NCI-H2171 (cell line): ENCODE results near the gene SLC25A26.
"Not testable (repeated sequence)": the region's sequence is repeated elsewhere in the genome, so short reads cannot be mapped to it uniquely, and the experiment has no call there.

Experiments used
- DNase-seq: peaks from one replicate; lab custom pipeline; 2025; lab: John Stamatoyannopoulos, UW

The SLC25A26 gene

GRCh38 chr3:66269411-66269810, 48.6 kb downstream of the SLC25A26 start:
- DNase-seq, result no peak

DNA sequence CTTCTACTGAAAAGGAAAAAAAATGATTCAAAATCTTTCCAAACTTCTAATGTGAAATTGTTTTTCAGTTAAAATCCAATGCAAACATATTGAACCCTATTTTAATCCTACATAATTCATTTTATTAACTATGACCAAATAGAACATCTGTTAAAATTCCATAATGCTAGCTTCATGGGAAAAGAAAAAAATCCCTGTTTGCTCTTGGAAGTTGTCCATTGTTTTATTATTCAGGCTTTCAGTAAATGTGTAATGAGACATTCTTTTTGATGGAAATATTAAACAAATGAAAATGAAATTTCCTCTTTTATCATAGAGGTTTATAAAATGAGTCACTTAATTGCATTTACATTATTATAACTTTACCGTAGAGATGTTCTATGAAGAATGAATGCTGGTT, 49.5 kb downstream of the SLC25A26 start:
- no peak for DNase-seq

- no peak for DNase-seq
Observed at GRCh38 chr3:66270701-66271100, 49.9 kb downstream of the SLC25A26 start.

DNA sequence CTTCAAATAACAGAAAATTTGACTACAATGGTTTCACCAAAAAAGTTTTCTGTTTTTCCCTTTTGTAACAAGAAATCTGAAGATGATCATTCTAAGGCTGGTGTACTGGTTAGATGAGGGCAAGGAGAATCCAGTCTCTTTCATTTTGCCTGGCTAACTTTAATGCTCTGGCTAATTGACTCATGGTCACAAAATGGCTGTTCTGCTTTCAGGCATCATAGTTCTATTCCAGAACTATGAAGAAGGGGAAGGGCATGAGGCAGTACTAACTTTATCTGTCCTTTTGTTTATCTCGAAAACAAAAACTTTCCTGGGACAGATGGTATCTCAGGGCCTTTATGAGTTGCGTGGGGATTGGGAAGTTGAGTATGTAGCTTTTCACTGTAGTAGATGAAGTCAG, 50.4 kb downstream of the SLC25A26 start:
- DNase-seq, result no peak

- no peak for DNase-seq
Observed at GRCh38 chr3:66272016-66272415, 51.2 kb downstream of the SLC25A26 start.

- not testable (repeated sequence) for DNase-seq
Observed at GRCh38 chr3:66274837-66275236, 54.0 kb downstream of the SLC25A26 start.

DNA sequence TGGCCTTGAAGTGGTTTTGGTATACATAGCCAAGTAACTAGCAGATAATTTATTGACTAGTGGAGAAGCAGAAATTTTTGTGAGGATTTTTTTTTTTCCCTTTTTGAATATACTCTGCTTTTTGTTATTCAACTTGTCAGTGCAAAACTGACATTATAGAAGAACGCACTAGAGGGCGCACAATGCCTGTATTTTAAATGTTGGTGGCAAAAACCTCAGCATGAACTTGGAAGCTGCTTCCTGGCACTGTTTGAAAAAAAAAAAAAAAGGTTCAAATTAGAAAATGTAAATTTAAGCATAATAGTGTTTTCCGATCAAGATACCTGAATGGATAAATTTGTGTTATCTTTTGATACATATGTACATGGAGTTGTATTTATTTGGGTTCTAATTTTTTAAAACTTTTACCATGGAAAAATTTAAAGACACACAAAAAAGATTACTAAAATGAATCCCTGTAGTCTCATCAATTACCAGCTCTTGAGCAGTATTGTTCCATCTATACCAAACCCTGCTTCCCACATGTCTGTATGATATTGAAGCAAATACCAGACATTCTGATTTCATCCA, 56.0 kb downstream of the SLC25A26 start:
- peak; percentile 41 for DNase-seq

GRCh38 chr3:66279168-66279567, 58.4 kb downstream of the SLC25A26 start:
- no peak for DNase-seq

- no peak for DNase-seq
Observed at GRCh38 chr3:66280304-66280703, 59.5 kb downstream of the SLC25A26 start.

- DNase-seq, result not testable (repeated sequence)
Observed at GRCh38 chr3:66291922-66292321, 71.1 kb downstream of the SLC25A26 start.

GRCh38 chr3:66297260-66297873, 76.6 kb downstream of the SLC25A26 start:
- DNase-seq, result no peak

- DNase-seq, result no peak
Observed at GRCh38 chr3:66297900-66298299, 77.1 kb downstream of the SLC25A26 start.

- no peak for DNase-seq
Observed at GRCh38 chr3:66298591-66298990, 77.8 kb downstream of the SLC25A26 start.

- not testable (repeated sequence) for DNase-seq
Observed at GRCh38 chr3:66299085-66299484, 78.3 kb downstream of the SLC25A26 start.

DNA sequence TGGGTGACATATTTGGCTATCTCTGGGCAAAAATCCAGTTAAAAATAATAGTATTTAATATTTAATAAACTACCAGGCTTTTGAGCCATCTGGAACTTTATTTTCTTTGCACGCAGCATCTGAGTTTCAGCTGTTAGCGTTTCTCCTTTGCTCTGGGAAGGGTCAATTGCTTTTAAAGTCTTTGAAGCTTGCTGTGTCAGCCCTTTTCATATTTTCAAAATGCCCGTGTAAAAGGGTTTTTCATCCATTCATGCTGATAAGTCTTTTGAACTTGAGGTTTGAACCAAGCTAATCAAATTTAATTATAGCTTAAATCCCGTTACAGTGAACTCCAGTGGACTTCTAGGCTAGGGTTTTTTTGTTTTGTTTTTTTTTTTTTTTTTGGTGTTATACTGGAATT, 79.1 kb downstream of the SLC25A26 start:
- DNase-seq, result no peak

DNA sequence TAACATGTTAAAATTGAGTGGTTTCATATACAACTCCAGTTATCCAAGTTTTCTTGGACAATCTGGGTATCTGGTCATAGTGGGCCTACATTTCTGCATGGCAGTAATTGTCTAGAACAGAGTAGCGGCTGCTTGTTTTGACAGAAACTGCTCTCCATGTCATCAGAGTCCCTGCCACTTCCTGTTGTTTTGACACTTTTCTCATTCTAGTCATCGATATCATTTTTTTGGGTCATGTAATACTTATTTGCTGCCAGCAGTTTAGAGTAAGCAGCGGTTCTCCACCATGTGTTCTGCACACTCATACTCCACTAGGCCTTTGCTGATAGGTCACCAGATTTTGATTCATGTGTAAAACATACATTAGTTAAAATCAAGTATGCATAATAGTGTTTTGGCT, 81.5 kb downstream of the SLC25A26 start:
- no peak for DNase-seq

GRCh38 chr3:66303491-66303901, 82.7 kb downstream of the SLC25A26 start:
- no peak for DNase-seq

DNA sequence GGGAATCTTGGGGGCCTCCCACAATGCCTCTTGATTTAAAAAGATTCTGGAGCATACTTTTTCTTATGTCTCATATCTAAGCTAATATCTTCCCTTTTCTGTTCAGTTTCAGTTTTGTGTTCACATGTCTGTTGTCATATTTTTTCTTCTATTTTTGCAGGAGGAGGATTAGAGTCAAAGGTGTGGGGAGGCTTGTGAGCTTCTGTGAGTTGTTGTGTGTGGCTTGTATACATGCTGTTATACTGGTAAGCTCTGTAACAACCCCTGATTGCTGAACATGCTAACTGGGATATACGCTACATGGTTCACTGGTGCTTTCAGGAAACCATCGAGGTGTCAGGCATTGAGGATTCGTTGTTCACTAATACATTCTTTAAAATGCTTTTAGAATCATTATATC, 83.5 kb downstream of the SLC25A26 start:
- DNase-seq, result no peak

DNA sequence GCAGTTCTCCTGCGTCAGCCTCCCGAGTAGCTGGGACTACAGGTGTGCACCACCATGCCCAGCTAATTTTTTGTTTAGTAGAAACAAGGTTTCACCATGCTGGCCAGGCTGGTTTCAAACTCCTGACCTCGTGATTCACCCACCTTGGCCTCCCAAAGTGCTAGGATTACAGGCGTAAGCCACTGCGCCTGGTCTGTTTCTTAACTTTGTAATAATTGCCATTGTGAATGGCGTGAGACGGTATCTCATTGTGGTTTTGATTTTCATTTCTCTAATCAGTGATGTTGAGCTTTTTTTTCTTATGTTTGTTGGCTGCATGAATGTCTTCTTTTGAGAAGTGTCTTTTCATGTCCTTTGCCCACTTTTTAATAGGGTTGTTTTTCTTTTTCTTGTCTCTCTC, 85.3 kb downstream of the SLC25A26 start:
- not testable (repeated sequence) for DNase-seq

DNA sequence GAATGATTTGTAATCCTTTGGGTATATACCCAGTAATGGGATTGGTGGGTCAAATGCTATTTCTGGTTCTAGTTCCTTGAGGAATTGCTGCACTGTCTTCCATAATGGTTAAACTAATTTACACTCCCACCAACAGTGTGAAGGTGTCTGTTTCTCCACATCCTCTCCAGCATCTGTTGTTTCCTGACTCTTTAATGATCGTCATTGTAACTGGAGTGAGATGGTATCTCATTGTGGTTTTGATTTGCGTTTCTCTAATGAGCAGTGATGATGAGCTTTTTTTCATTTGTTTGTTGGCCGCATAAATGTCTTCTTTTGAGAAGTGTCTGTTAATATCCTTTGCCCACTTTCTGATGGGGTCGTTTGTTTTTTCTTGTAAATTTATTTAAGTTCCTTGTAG, 86.2 kb downstream of the SLC25A26 start:
- not testable (repeated sequence) for DNase-seq

- DNase-seq, result no peak
Observed at GRCh38 chr3:66312039-66312438, 91.2 kb downstream of the SLC25A26 start.

DNA sequence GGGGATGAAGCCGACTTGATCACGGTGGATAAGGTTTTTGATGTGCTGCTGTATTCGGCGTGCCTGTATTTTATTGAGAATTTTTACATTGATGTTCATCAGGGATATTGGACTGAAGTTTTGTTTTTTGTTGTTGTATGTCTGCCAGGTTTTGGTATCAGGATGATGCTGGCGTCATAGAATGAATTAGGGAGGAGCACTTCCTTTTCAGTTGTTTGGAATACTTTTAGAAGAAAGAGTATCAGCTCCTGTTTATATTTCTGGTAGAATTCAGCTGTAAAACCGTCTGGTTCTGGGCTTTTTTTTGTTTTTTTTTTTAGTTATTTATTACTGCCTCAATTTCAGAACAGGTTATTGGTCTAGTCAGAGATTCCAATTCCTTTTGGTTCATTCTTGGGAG, 93.7 kb downstream of the SLC25A26 start:
- DNase-seq, result no peak

DNA sequence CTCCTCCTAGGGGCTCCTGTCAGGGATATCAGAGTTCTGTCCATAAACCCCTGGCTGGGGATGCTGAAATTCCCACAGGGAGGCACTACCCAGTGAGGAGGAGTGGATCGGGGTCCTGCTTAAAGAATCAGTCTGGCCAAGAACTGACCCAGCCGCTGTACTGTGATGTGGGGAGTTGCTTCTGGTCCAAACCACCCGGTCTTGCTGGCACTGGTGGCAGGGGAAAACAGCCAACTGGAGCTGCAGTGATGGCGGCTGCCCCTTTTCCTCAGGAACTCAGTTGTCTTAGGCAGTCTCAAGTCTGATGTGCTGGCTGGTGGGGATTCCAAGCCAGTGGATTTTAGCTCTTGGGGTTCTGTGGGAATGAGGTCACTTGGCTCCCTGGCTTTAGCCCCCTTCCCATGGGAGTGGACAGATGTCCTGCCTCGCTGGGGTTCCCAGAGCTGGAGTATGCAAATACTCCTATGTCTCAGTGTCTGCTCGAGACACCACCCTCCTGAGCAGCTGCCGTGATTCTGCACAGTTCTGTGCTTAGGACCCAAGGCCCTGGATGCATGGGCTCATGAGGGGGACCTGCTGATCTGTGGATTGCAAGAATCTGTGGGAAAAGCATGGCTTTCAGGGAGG, 97.1 kb downstream of the SLC25A26 start:
- no peak for DNase-seq

DNA sequence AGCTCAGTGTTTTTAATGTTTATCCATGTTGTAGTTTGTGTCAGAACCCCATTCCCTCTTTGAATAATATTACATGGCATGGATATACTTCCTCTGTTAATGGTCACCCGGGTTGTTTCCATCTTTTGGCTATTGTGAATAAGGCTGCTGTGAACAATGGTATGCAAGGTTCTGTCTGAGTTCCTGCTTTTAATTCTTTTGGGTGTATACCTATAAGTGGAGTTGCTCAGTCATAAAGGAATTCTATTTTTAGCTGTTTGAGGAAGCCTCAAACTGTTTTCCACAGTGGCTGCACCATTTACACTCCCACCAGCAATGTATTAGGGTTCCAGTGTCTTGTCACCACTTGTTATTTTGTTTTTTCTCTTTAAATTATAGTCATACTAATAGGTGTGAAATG, 99.6 kb downstream of the SLC25A26 start:
- no peak for DNase-seq
